DMS53 treated with DMSO at 0.1 percent for 48 hours (cell line): ENCODE results near the gene LRCH1.
"Not testable (repeated sequence)": the region's sequence is repeated elsewhere in the genome, so short reads cannot be mapped to it uniquely, and the experiment has no call there.

Experiments used
- DNase-seq: peaks from one replicate; lab custom pipeline; 2025; ENCODE audit not compliant: unreplicated experiment; lab: John Stamatoyannopoulos, UW

The LRCH1 gene, protein sequence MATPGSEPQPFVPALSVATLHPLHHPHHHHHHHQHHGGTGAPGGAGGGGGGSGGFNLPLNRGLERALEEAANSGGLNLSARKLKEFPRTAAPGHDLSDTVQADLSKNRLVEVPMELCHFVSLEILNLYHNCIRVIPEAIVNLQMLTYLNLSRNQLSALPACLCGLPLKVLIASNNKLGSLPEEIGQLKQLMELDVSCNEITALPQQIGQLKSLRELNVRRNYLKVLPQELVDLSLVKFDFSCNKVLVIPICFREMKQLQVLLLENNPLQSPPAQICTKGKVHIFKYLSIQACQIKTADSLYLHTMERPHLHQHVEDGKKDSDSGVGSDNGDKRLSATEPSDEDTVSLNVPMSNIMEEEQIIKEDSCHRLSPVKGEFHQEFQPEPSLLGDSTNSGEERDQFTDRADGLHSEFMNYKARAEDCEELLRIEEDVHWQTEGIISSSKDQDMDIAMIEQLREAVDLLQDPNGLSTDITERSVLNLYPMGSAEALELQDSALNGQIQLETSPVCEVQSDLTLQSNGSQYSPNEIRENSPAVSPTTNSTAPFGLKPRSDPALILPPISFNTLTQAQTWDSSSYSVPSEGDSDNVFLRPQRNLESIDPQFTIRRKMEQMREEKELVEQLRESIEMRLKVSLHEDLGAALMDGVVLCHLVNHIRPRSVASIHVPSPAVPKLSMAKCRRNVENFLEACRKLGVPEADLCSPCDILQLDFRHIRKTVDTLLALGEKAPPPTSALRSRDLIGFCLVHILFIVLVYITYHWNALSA

GRCh38 chr13:46552889-46553520 lies at the start of gene LRCH1:
TSS of gene LRCH1 (plus strand) at chr13:46553170. CDS start at chr13:46553397, 227 bp downstream.
- peak; percentile 73 for DNase-seq

DNA sequence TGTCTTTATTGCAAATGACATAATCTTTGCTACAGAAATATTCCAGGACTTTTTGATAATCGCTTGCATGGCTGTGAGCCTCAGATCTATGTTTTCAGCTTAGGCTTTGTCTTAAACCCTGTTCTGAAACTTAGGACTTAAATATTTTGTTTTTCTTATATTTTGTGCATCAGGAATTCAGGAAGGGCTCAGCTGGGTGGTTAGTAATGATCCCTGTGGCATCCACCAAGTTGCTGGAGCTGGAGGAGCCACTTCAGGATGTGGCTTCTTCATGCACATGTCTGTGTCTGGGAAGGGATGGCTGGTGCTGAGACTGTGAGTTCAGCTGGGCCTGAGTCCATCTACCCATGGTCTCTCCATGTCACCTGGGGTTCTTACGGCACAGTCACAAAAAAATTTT lies 48.9 kb upstream of the LRCH1 start:
- DNase-seq: no peak

- no peak for DNase-seq
These were observed 45.0 kb upstream of the LRCH1 start for GRCh38 chr13:46507981-46508380.

GRCh38 chr13:46509981-46510380 lies 43.0 kb upstream of the LRCH1 start:
- DNase-seq: no peak

- no peak for DNase-seq
These were observed 37.2 kb upstream of the LRCH1 start for GRCh38 chr13:46515803-46516202.

DNA sequence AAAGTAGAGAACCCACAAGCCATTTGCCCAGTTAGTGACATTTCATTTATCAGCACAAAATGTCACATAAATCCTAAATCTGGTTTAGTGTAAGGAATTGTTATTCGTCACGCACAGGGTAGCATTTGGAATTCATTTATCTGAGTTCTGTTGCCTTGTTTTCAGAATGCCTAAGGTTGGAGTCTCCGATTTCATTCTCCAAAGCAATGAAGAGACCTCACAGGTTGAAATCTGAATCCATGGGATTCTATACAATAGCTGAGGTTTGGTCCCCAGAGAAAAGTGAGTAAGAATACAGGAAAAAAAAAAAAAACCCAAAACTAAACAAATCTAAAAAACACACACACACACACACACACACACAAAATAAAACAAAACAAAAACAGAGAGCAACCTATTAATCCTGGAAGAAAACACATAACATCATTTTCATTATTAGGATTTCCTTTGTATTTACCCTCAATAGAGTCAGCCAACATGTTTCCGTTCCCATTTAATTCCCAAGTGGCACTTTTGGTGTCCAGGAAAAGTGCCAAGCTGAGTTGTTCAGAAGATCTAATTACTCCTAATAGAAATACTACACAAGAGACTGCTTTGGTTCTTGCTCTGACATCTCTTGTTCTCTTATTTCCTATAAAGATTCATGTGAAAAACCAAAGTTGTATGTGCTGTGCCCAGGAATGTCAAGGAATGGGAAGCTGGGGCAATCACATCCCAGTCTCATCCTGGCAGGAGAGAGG lies 36.2 kb upstream of the LRCH1 start:
- DNase-seq: no peak

DNA sequence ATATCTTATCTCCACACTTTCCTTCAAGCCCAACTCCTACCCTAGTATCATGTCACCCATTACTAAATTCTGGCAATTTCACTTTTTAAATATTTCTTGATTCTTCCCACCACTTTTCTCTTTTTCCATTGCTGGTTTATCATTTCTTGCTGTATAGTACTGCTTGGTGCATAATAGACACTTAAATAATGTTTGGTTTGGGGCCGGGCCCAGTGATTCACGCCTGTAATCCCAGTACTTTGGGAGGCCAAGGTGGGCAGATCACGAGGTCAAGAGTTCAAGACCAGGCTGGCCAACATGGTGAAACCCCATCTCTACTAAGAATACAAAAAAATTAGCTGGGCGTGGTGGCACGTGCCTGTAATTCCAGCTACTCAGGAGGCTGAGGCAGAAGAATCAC lies 35.2 kb upstream of the LRCH1 start:
- DNase-seq: not testable (repeated sequence)

GRCh38 chr13:46519182-46519581 lies 33.8 kb upstream of the LRCH1 start:
- no peak for DNase-seq

DNA sequence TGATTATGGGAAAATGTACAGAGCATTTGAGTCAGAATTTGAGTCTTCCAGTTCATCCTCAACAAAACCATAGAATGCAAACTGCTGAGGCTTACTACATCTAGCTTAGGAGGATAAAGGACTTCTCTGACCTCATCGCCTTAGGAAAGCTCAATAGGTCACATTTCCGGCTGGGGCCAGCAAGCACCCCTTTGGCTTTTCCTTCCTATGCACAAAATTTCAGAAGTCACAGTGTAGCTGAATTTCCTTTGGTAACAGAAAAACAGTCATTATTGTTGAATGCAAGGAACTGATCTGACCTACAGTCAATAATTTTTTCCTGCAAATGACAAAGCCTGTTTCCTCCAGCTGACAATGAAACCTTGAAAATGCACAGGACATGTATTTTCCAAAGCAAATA lies 32.8 kb upstream of the LRCH1 start:
- no peak for DNase-seq

GRCh38 chr13:46521486-46521885 lies 31.5 kb upstream of the LRCH1 start:
- no peak for DNase-seq

DNA sequence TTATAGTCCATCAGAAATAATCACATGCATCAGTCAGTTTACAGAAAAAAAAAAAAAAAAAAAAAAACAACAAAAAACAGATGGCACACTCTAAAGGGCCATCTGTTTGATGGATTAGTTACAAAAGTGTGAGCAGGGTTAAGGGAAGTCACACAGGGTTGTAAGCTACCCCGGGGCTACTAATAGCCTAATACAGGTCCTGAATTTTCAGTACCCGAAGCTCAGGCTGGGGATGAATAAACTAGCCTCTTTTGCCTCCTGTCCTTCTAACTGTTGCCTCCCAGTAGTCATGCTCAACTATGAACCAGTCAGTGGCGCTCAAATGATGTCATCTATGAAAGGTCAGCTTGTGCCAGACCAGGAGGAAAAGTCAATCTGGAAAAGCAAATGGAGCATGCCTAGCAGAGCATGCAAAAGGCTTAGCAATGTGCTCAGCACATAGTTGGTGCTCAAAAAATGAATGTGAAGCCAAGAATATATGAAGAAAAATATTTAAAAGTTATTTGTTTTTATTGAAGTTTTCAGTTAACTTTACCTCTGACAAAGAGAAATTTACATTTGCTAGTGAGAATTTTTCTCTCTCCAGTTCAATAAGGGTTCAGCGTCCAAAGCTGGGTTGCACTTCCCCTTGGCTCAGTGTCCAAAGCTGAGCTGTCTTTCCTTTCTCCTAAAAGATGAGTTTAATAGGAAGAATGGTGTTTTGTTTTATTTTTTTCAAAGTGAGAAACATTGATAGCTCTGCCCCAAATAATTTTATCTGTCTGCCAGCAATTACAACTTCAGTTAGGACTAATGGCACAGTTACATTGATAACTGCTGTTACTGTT lies 30.8 kb upstream of the LRCH1 start:
- DNase-seq: no peak

DNA sequence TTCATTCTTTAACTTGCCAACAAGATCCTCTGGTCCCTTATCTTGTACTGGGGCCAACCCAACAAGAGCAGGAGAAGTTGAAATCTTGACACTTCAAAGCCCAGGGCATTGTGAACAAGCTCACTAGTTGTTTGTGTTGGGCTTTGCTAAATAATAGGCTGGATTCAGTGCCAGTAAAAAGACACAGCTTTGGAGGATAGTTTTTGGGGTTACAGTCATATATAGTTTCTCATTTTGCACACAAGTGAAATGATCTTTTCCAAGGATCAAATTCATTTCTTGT lies 30.3 kb upstream of the LRCH1 start:
- DNase-seq: no peak

- DNase-seq: no peak
These were observed 28.8 kb upstream of the LRCH1 start for GRCh38 chr13:46523972-46524752.

DNA sequence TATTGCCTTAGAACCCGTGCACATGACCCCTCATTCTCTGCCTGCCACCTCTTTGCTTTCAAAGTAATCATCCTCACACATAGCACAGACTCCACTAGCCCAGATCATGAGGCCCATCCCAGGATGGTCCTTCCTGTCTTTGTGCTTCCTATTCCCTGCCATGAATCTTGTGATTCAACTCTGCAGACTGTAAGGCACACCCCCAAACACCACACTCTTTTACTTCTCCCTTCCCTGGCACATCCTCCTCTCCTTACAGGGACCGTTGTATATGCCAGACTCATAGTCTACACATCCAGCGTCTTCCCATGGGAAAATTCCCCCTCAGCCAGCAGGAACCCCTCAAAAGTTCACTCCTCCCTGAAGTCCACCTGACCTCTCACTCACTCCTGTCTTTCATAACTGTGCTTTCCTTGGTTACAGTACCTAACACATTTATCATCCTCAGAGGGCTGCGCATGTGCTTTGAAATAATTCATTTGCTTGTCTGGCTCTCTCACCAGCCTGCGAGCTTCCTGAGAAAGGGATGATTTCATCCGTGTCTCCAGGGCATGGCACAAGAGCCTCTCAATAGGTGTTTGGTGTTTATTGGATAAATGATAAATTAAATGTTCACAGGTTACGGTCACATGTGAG lies 26.8 kb upstream of the LRCH1 start:
- no peak for DNase-seq

GRCh38 chr13:46526740-46527139 lies 26.2 kb upstream of the LRCH1 start:
- no peak for DNase-seq

DNA sequence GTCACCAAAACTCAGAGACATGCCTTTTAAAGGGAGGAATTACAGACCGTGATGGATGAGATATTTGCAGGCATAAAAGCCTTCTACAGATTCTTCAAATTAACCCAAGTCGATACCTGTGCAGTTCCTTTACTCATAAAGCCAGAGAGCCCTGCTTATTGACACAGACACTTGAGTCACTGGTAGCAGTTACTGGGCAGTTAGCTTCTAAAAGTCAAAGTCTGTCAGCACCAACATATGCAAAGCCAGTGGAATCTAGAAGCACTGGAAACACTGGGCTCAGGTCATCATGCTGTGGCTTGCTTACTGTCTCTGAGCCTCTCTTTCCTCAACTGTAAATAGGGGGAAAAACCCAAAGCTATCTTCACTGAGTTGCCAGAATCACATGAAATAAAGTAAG lies 25.7 kb upstream of the LRCH1 start:
- DNase-seq: peak; percentile 25

DNA sequence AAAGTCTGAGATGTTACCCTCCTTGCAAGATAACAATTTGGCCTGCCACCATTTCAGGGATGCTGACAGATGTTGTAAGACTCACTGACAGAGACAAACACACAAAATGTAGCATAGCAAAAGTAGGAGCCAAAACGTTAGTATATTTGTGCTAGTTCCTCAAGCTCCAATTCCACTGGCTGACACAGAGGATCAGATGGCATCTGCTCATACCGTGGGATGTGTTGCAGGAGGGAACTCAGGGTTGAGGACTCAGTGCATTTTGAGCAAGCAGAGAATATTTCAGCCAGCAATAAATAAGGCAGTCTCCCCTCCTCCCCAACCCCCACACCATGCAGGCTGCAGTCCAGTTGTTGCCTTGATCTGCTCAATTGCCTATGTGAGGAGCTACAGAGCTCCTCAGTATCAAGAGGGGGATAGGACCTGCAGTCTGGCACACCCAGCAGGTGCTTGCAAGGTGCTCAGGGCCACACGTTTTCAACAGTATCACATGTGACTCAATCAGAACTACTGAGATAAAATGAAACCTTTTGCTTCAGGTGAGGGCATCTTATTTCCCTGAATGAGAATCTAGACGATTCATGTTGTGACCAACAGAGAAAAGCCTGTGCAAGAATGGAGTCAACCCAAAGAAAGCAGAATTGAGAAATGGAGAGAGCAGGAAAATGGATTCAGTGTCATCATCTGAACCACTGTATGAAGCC lies 23.6 kb upstream of the LRCH1 start:
- no peak for DNase-seq

- DNase-seq: no peak
These were observed 22.7 kb upstream of the LRCH1 start for GRCh38 chr13:46530084-46530935.
